ENCODE data around the gene ABLIM2. TPM values are rescaled to one million over a fixed set of nuclear protein-coding genes. Genes with fewer than 3 reads are reported as not detected.

The ABLIM2 gene
- total RNA-seq, 1 experiment from 2014 or later: 1.0 TPM

- H3K79me2 ChIP-seq (ENCODE audit: insufficient read depth, low read length): no peaks in the 10 kb centered on the region
- no peaks in the 10 kb centered on the region for H3K4me1 ChIP-seq (ENCODE audit: insufficient read depth, low read length)
- Mint-ChIP-seq H3K4me1 (peaks cover 8 to 12% of the 10 kb centered on the region in 2 experiments; a peak in 3 of 4 replicates), H3K36me3 (ENCODE audit: insufficient read depth in 1 of 3, low read depth in 3 of 3) (no peaks in the 10 kb centered on the region), H3K27ac (no peak overlapping the region; a peak in 1 of 7 replicates), H3K9me3 (no peaks in the 10 kb centered on the region), H3K4me3 (no peak overlapping the region; a peak in 1 of 5 replicates), H3K27me3 (ENCODE audit: low read depth) (peaks cover 1% of the 10 kb centered on the region; the same call in 1 of the 2 replicates)
- H3K79me1 ChIP-seq (ENCODE audit: insufficient read depth, low read depth, low read length, poor library complexity, severe bottlenecking): no peaks in the 10 kb centered on the region
- H4K8ac ChIP-seq (replicated peaks; ENCODE audit: insufficient read length, low read depth, low read length): no peak overlapping the region
- no peaks in the 10 kb centered on the region for H3K9me3 ChIP-seq (ENCODE audit: control insufficient read depth, low read depth, low read length)
- H2BK12ac ChIP-seq (ENCODE audit: insufficient read length, low read depth, low read length): no peak overlapping the region
- H4K91ac ChIP-seq (ENCODE audit: insufficient read length, low read depth, low read length): no peak overlapping the region
- H2BK5ac ChIP-seq (ENCODE audit: insufficient read length, low read length): no peak overlapping the region
- no peak overlapping the region for H3K23ac ChIP-seq (ENCODE audit: insufficient read length, low read depth, low read length)
- H3K4ac ChIP-seq (ENCODE audit: low read depth, low read length): no peak overlapping the region
- no peak overlapping the region for H3K14ac ChIP-seq (ENCODE audit: insufficient read depth, low read length)
- H3T11ph ChIP-seq (ENCODE audit: low read length): no peak overlapping the region
- H3K27ac ChIP-seq (ENCODE audit: insufficient read length, low read depth, low read length): no peak overlapping the region
- no peaks in the 10 kb centered on the region for H4K20me1 ChIP-seq (ENCODE audit: control insufficient read depth, insufficient read depth, insufficient read length)
- no peaks in the 10 kb centered on the region for H3K23me2 ChIP-seq (ENCODE audit: insufficient read length, low read depth, low read length, poor library complexity, severe bottlenecking)
- H3K4me2 ChIP-seq (ENCODE audit: insufficient read depth, insufficient read length, low read length): no peak overlapping the region
- H2BK15ac ChIP-seq (ENCODE audit: low read depth, low read length): no peak overlapping the region
- H3K18ac ChIP-seq (ENCODE audit: insufficient read length, low read depth, low read length): no peak overlapping the region
- H2AFZ ChIP-seq (ENCODE audit: low read length): no peak overlapping the region
- H4K5ac ChIP-seq (ENCODE audit: insufficient read length, low read depth, low read length): no peak overlapping the region
- WGBS (ENCODE audit: extremely low coverage, insufficient read length, low lambda C conversion rate): no CpG with 5 or more reads among the region's 20 CpGs
- TF ChIP-seq CTCF (conservative IDR thresholded peaks at IDR 0.05): no peak
- no peak overlapping the region for H2BK120ac ChIP-seq (ENCODE audit: low read depth, low read length, poor library complexity, severe bottlenecking)
- DNase-seq: no peak
- H2AK5ac ChIP-seq (ENCODE audit: insufficient read length, low read length): no peak overlapping the region
- no peak overlapping the region for H3K9ac ChIP-seq (ENCODE audit: extremely low read depth, insufficient read length, low read length)
- H3K56ac ChIP-seq (ENCODE audit: insufficient read length, low read depth, low read length): no peak overlapping the region
- no peaks in the 10 kb centered on the region for H3K27me3 ChIP-seq (ENCODE audit: insufficient read depth, low read length)
- no peak overlapping the region for H2BK20ac ChIP-seq (ENCODE audit: low read depth, low read length, poor library complexity, severe bottlenecking)
Measured at GRCh38 chr4:8195841-8196458, 37.3 kb upstream of the ABLIM2 start.
